Activated CD4-positive, alpha-beta T cell treated with anti-CD3 and anti-CD28 coated beads for 48 hours (primary cell): Measurements from ENCODE around the gene TNIP1.
A peak's percentile ranks its signal among the peaks of the same experiment; 100 is the strongest.

Experiments
- DNase-seq: peaks from one replicate; pipeline ENCODE4 v3.0.0-alpha.2; 2020

The TNIP1 gene

DNA sequence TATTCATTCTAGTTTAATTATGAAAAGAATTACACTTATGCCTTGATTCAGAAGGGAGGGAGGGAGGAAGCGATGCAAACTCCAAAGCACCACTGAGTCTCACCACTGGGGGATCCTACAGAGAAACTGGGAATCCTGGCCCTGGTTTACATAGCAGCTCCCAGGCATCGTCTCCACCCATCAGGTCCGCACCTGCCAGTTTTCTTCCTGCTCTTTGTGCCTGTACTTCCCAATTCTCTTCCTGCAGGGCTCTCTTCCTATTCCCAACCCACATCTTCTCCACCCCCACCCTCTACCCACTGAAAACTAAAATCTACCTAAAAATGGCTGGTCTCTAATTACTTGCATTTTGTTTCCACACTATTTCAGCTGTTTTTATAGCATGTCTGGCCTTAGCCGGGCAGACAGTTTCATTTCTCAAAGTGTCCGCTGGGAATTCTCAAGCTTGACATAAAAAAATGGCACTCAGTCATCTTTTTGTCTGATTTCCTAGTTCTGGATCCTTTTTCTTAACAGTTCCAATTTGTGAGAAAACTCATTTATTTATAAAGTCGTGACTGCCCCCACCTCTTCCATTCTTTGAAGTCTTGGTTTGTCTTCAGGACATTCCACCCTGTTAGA, 1.6 kb upstream of the TNIP1 start:
- no peak for DNase-seq

GRCh38 chr5:151081431-151082281, 822 bp upstream of the TNIP1 start:
- DNase-seq: no peak

- peak; percentile 65 for DNase-seq
These were observed 809 bp downstream of the TNIP1 start for GRCh38 chr5:151079838-151080612.

DNA sequence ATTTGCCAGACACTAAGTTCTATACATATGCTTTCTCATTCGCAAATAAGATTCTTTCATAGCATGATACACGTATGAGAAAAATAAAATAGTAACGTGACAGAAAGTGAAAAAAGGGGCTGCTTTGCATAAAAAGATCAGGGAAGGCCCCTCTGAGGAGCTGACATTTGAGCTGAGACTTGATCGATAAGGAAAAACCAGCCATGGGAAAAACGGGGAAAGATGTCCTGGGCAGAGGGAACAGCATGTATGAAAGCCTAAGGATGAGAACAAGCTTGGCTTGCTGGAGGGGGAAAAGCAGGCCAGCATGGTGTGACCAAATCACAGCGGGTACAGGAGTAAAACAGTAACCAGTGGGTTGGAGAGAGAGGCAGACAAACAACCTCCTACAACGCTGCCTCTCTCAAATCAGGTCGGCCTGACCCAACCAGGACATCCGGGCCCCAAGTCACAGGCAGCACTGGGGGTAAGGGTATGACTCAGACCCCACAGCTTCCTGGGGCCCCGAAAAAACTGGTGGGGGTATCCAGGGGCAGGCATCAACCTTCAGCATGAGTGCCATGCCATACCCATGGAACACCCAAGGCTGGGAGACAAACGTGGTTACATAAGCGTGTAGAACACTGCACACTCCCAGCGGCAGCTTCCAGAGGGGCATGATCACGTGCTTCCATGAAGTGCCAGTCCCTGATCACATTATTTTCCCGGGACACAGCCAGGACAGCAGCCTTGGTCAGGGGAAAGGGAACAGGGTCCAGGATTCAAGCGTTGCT, 2.2 kb downstream of the TNIP1 start:
- peak; percentile 85 for DNase-seq

GRCh38 chr5:151077967-151078366, 2.9 kb downstream of the TNIP1 start:
- no peak for DNase-seq

DNA sequence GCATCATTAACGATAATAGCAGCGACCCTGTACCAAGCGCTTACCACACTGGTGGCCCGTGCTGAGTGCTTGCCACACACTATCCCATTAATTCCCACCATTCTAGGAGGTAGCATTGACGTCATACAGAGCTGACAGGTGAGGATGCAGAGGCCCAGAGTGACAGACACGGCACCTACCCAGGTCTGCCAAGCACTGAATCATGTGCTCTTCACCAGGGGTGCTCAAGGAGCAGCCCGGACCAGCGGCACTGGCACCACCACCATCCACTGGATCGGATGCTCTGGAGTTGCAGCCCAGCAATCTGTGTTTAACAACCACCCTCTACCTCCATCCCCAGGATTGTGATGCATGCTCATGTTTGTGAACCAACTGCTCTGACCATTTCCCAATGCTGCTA, 3.4 kb downstream of the TNIP1 start:
- no peak for DNase-seq

DNA sequence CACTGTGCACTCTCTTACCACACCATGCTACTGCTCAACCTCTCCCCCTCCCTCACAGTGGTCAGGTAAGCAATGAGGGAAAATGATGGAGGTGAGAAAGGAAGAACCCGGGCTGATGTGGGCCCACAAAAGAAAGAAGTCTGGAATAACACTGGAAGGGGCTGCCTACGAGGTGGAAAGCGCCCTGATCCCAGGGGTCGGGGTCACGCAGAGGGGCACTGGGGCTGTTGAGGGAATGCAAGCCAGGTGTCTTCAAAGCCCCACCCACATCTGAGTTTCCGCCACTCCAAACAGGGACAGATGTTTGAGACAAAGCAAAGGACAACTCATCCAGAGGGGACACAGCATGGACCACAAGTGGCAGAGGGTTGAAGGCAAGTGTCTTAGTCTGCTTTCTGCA, 4.2 kb downstream of the TNIP1 start:
- DNase-seq: no peak

- DNase-seq: no peak
These were observed 5.0 kb downstream of the TNIP1 start for GRCh38 chr5:151075698-151076331.

- DNase-seq: no peak
These were observed 6.3 kb downstream of the TNIP1 start for GRCh38 chr5:151074557-151074956.

DNA sequence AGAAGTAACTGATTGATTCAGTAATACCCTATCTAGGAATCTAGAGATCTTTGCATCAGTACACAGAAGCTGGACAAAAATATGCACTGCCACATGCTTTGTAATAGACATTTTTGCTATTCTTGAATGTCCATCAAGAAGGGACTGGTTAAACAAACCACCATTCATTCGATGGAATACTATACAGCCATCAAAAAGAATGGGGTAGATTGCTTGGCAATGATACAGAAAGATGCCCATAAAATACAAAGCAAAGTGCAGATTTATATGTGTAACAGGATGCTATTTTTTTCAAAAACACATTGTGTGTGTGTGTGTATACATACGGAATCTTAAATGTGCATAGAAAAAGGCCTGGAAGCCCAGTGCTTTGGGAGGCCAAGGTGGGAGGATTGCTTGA, 7.6 kb downstream of the TNIP1 start:
- no peak for DNase-seq

GRCh38 chr5:151072630-151073025, 8.2 kb downstream of the TNIP1 start:
- no peak for DNase-seq

- no peak for DNase-seq
These were observed 8.8 kb downstream of the TNIP1 start for GRCh38 chr5:151071848-151072629.

- DNase-seq: no peak
These were observed 9.8 kb downstream of the TNIP1 start for GRCh38 chr5:151071021-151071420.

DNA sequence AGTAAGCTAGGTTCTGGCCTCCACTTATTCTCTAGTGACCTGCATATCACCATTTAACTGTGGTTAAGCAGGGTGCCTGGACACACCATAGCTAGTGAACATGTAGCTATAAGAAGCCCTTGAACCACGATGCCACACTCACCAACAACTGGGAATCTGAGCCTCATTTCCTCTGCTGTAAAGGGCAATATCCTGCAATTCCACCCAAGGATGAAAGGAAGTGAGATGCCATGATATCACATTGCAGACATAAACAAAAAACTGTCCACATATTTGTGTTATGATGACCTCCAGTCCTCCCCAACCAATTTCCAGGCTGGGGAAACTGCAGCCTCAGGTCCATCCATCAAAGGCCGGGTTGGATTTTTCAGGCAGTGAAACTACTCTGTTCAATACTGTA, 10.4 kb downstream of the TNIP1 start:
- DNase-seq: no peak

- DNase-seq: peak; percentile 64
These were observed 12.2 kb downstream of the TNIP1 start for GRCh38 chr5:151068433-151069197.

DNA sequence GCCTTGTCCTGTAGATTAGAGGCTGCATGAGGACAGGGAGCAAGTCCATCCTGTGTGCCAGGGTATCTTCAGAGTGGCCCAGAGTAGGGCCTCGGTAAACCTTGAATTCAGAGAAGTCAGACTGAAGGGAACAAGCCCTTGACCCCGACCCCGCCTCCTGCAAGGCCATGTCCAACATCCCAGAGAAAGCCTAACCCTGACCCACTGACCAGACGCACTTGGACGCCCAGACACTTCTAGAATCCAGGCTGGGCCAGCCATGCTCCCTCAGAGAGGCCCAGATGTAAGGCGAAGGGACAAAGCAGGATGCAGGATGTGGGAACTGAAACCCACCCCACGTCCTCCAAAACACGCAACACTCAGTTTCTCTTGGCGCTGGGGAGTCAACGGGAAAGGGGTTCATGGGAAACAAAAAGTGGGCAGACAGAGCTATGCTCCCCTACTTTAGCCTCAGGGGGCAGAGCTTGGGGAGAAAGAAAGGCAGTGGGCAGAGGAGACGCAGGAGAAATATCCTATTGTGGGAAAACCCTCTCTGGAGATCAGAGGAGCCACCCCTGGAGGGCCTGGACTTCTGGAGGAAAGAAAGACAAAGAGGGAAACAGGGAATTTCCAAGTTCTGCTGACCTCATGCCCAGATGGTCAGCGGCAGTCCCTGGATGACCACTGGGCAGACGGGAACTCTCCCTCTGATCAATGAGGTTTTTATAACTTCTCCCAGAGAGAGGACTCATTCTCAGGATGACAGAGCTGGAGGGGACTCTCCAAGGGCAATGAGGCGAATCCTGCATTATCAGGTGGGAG, 13.0 kb downstream of the TNIP1 start:
- no peak for DNase-seq

- DNase-seq: no peak
These were observed 13.9 kb downstream of the TNIP1 start for GRCh38 chr5:151066920-151067319.

DNA sequence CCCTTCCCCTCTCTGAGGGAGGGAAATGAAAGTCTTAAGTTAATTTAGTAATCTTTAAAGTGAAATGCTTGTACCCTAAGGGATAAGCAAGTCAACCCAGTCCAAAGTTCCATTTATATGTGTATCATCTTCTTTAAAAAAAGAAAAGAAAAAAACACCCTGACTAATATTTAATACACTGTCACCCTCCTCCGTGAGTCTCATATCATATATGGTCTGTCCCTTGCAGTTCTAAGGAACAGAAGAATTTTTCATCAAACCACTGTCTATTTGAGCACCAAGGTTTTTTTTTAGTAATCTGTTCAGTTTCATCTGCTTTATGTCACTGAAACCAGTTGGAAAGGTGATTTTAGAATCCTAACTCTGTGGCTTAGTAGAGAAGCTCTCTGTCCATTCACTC, 15.2 kb downstream of the TNIP1 start:
- DNase-seq: no peak

GRCh38 chr5:151064916-151065499, 15.8 kb downstream of the TNIP1 start:
- DNase-seq: no peak
